ENCODE data around the gene ZMPSTE24.

DNA sequence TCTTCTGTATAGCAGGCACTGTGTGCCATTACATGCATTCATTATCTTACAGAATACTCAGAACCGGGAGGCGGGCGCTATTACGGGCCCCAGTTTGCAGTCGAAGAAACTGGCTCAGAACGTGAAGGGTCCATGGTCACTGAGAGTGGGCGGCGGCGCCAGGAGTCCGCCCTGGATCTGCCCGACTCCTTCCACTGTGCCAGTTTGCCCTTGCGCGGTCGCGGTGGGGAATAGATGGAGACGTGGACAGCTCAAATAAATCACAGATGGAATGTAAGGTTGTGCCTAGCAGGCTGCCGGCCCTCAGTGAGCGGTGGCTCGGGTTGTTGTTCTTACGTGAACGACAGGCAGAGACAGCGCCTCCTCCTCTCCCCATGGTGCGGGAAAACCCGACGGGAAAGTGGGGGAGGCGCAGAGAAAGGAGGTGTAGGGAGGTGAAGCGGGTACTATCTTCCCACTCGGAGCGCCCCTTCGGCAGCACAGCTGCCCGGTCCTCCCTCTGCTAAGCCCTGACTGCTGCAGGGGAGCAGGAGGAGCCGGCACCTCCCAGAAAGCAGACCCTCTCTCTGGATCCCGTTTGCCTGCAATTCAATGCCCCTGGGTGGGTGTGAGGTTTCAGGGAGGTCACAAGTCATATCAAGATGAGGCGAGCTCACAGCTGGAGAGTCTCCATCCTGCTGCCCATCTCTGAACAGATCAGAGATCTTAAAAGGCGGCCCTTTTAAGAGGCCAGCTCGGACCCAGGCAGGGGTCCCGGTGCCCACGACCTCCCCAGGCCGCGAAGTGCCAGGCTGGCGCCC, 58.0 kb downstream of the ZMPSTE24 start:
- no peak for TF ChIP-seq CTCF (IDR thresholded peaks at IDR 0.05)
- no peak for TF ChIP-seq EP300 (IDR thresholded peaks at IDR 0.05)
